Stimulated activated CD8-positive, alpha-beta memory T cell treated with anti-CD3 and anti-CD28 coated beads, Interleukin-15, amount 100 ng/mL, for 24 hours (primary cell): ENCODE data around the gene NAA38.
"Not testable (repeated sequence)": the region's sequence is repeated elsewhere in the genome, so short reads cannot be mapped to it uniquely, and the experiment has no call there.

Experiments used
- DNase-seq: peaks from one replicate; pipeline ENCODE4 v3.0.0-alpha.2; 2020; ENCODE audit warnings: low read depth

Gene NAA38

DNA sequence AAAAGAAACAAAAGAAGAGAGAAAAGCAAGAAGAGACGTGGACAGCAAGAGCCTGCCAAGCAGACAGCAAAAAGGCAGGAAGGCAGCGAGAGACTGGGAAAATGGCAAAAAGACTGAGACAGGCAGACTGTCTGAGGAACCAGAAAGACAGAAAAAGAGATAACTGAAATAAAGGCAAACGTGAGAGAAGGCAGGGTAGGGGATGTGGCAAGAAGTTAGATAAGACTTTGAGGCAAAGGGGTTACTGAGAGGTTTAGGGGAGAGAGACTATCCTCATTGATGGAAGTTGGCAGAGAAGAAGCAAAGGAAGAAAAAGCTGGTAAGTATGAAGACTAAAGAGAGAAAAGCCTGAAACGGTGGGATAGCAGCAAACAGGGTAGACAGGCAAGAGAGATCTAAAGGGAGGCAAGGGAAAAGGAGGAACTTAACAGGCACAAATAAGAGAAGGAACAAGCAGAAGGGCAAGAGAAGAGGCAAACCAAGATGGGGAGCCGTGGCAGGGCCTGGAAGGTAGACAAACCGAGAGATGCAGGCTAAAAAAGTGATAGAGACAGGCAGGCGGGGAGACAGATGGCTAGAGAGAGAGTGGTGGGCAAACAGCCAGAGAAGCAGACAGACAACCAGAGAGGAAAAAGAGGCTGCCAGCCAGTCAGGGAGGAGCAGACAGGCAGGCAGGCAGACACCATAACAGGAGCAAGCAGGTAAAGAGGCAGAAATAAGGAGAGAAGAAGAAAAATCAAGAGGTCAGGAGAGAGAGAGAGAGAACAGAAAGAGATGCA lies 24.1 kb upstream of the NAA38 start:
- DNase-seq, result no peak

DNA sequence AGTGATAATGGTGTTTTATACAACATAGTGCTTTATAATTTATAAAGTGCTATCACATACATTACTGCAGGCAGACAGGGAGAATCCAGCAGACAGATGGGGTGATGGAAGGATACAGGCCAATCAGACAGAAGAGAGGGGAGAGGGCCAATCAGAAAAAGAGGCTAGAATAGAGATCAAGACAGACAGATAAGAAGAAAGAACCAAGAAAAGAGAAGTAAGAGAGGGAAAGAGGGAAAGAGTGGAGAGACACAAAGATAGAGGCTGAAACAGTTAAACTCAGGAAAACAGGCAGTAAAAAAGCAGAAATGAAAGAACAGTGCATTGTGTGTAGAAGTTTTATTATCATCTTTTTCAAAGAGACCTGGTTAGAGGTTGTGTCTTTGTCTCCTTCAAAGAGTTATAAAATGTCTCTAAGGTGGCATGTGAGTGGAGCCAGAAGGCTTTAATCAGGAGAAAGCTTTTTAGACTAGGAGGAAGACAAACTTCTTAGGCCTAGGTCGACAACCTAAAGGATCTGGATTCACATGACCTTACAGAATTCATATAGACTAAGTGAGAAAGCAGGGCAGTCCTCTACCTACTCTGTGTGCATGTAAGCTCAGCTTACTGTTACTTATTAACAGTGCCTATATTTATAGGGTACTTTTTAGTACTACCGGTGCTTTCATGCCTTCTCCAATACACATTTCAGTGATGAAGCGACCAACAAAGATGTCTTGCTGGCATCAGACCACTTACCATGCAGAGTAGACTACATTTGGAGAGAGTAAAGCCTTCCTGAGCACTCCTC lies 22.9 kb upstream of the NAA38 start:
- no peak for DNase-seq

- no peak for DNase-seq
Measured at GRCh38 chr17:7878234-7878633, 20.9 kb upstream of the NAA38 start.

GRCh38 chr17:7875804-7876370 lies 18.5 kb upstream of the NAA38 start:
- no peak for DNase-seq

GRCh38 chr17:7873051-7873450 lies 15.7 kb upstream of the NAA38 start:
- no peak for DNase-seq

- no peak for DNase-seq
Measured at GRCh38 chr17:7867881-7868329, 10.5 kb upstream of the NAA38 start.

GRCh38 chr17:7864995-7865650 lies 7.8 kb upstream of the NAA38 start:
- no peak for DNase-seq

- not testable (repeated sequence) for DNase-seq
Measured at GRCh38 chr17:7864384-7864783, 7.0 kb upstream of the NAA38 start.

GRCh38 chr17:7862692-7863437 lies 5.5 kb upstream of the NAA38 start:
- DNase-seq, result no peak

- DNase-seq, result no peak
Measured at GRCh38 chr17:7859028-7859427, 1.7 kb upstream of the NAA38 start.

DNA sequence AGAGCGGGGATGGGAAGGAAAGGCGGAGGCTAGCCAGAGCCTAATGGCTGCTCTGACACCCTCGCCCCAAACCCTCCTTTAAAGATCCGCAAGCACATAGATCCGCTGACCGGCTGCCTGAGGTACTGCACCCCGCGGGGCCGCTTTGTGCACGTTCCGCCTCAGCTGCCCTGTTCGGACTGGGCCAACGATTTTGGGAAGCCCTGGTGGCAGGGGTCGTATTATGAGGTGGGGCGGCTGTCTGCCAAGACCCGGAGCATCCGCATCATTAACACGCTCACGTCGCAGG lies 1.1 kb upstream of the NAA38 start:
- no peak for DNase-seq

- DNase-seq, result peak; percentile 68
Measured at GRCh38 chr17:7857713-7858521, 558 bp upstream of the NAA38 start, which contains the start of gene CYB5D1. Gene CYB5D1, plus strand, starts transcription at chr17:7858003. Its CDS starts 132 bp downstream, at chr17:7858135.

DNA sequence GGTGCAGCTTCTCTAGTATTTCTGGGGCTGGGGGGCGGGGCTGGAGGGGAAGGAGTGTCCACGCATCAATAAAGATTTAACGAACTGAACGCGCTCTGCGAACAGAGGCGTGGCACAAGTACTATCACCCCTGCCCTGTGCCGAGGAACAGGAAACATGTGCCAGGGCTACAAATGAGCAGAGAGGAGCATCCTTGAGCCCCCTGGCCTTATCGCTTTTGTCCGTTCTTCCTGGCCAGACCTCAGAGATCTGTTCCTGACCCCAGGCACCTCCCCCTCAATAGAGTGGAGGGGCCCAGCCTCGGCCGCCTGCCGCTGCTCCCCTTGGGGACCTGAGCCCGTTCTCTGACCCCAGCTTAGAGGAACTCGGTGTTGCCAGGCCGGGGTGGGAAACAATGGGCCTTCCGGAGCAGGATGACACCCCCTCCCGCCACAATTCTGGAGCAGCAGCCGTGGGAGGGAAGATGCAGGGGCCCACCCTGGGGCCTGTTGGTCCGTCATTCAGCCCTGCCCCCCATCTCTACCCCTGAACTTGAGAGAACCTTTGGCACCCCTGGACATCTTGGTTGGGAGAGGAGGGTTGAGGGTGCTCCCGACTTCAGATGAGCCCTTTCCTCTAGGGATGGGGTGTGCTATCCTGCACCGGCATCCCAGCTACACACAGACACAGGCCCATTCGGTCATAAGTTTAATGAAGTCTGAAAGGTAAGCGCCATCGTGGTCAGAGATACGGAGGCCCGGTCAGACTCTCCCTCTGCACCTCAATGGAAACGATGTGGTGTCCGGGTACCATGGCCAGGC lies 1.1 kb downstream of the NAA38 start:
- no peak for DNase-seq

DNA sequence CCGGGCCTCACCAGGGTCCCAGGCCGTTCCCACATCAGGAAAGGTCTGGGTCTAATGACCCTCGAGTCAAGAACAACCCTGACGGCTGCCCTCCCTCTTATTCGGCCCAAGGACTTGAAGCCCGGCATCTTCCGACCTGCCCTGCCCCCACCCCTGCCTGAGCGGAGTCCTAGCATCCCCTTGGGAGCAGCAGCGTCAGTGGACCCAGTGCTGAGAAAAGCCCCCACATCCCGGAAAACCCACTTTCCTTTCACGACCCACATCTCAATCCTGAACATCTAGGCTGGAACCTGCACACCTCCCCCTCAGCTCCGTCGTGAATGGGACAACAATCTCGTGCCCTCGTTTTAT lies 1.7 kb downstream of the NAA38 start:
- DNase-seq, result no peak

- DNase-seq, result no peak
Measured at GRCh38 chr17:7854851-7855659, 2.3 kb downstream of the NAA38 start, which contains the start of gene TMEM88. Gene TMEM88, plus strand, starts transcription at chr17:7855066. Its CDS starts 9 bp downstream, at chr17:7855075.

GRCh38 chr17:7854078-7854777 lies 3.1 kb downstream of the NAA38 start:
- DNase-seq, result no peak

- DNase-seq, result no peak
Measured at GRCh38 chr17:7853691-7854038, 3.7 kb downstream of the NAA38 start.

- no peak for DNase-seq
Measured at GRCh38 chr17:7852919-7853690, 4.3 kb downstream of the NAA38 start.
